ENCODE results near the gene DENND4A.
"Not testable (repeated sequence)": the region's sequence is repeated elsewhere in the genome, so short reads cannot be mapped to it uniquely, and the experiment has no call there.

DENND4A gene

GRCh38 chr15:65632780-65633375 lies 159.2 kb downstream of the DENND4A start:
- DNase-seq (ENCODE audit: low spot score) = no peak

GRCh38 chr15:65631503-65631902 lies 160.6 kb downstream of the DENND4A start:
- DNase-seq (ENCODE audit: low spot score) = no peak

- DNase-seq (ENCODE audit: low spot score) = no peak
Measured at GRCh38 chr15:65630760-65631159, 161.3 kb downstream of the DENND4A start.

GRCh38 chr15:65629548-65629947 lies 162.5 kb downstream of the DENND4A start:
- no peak for DNase-seq (ENCODE audit: low spot score)

GRCh38 chr15:65626856-65627255 lies 165.2 kb downstream of the DENND4A start:
- no peak for DNase-seq (ENCODE audit: low spot score)

- no peak for DNase-seq (ENCODE audit: low spot score)
Measured at GRCh38 chr15:65623103-65623502, 169.0 kb downstream of the DENND4A start.

- no peak for DNase-seq (ENCODE audit: low spot score)
Measured at GRCh38 chr15:65621638-65622037, 170.5 kb downstream of the DENND4A start, which contains the start of gene SLC24A1. Gene SLC24A1, plus strand, starts transcription at chr15:65621938. Its CDS starts 2,143 bp downstream, at chr15:65624081.

- no peak for DNase-seq (ENCODE audit: low spot score)
Measured at GRCh38 chr15:65620833-65621232, 171.3 kb downstream of the DENND4A start.

GRCh38 chr15:65619626-65620290 lies 172.3 kb downstream of the DENND4A start:
- DNase-seq (ENCODE audit: low spot score) = no peak

- DNase-seq (ENCODE audit: low spot score) = no peak
Measured at GRCh38 chr15:65618560-65619109, 173.5 kb downstream of the DENND4A start.

GRCh38 chr15:65615887-65616286 lies 176.2 kb downstream of the DENND4A start:
- DNase-seq (ENCODE audit: low spot score) = not testable (repeated sequence)

GRCh38 chr15:65612949-65613744 lies 178.9 kb downstream of the DENND4A start:
- DNase-seq (ENCODE audit: low spot score) = no peak

- peak; percentile 11 for DNase-seq (ENCODE audit: low spot score)
Measured at GRCh38 chr15:65612616-65612946, 179.5 kb downstream of the DENND4A start.

GRCh38 chr15:65611888-65612615 lies 180.0 kb downstream of the DENND4A start:
- no peak for DNase-seq (ENCODE audit: low spot score)

- DNase-seq (ENCODE audit: low spot score) = peak; percentile 99
Measured at GRCh38 chr15:65610871-65611718, 181.0 kb downstream of the DENND4A start, which contains the start of gene INTS14. Gene INTS14, minus strand, starts transcription at chr15:65611131. Its CDS starts 3,751 bp downstream, at chr15:65607380.
